Peyer's patch (tissue), 4 donors: Measurements from ENCODE around the gene ANO4.

Experiments used
- CTCF ChIP-seq, 6 experiments: fragments of 450-650 bp in 4 of 6; fragments of 200-600 bp in 2 of 6; sonication (generic) in 1 of 6; IDR thresholded peaks; one replicate each; pipeline ENCODE4 v1.5.1; 2017 to 2019; ENCODE audit warnings: antibody characterized with exemption in 6 of 6, mild to moderate bottlenecking in 3 of 6, moderate library complexity in 1 of 6
- POLR2A ChIP-seq, 2 donors: fragments of 450-650 bp; IDR thresholded peaks; one replicate each; pipeline ENCODE4 v1.5.1; 2017; ENCODE audit warnings: antibody characterized with exemption in 2 of 2, mild to moderate bottlenecking in 2 of 2, moderate library complexity in 2 of 2

- TF ChIP-seq CTCF (IDR thresholded peaks at IDR 0.05) (no peak), POLR2A (IDR thresholded peaks at IDR 0.05) (no peak)
Measured at GRCh38 chr12:100799770-100800169, 5.2 kb downstream of the ANO4 start.
